Hepatocyte (in vitro differentiated cells): Measurements from ENCODE around the gene PTDSS2.

ENCODE experiments used
- CTCF ChIP-seq: fragments of 200-600 bp; sonication (generic); IDR thresholded peaks from 2 replicates; pipeline ENCODE4 v1.5.1; 2016; ENCODE audit warnings: antibody characterized with exemption, mild to moderate bottlenecking; ENCODE audit not compliant: poor library complexity
- EZH2 ChIP-seq: fragments of 200-600 bp; sonication (generic); IDR thresholded peaks from 2 replicates; pipeline ENCODE4 v1.6.1; 2016; ENCODE audit warnings: antibody characterized with exemption, mild to moderate bottlenecking, borderline replicate concordance
- EZH2phosphoT487 ChIP-seq: fragments of 200-600 bp; sonication (generic); IDR thresholded peaks from one replicate; pipeline ENCODE4 v1.6.1; 2018; ENCODE audit warnings: antibody characterized with exemption, mild to moderate bottlenecking, low read depth, moderate library complexity; ENCODE audit not compliant: unreplicated experiment, severe bottlenecking

GRCh38 chr11:452203-452744 is 2.2 kb downstream of the PTDSS2 start:
- TF ChIP-seq CTCF, result no peak
- TF ChIP-seq EZH2phosphoT487, result no peak
- TF ChIP-seq EZH2, result no peak
